HUES6 (cell line): ENCODE results near the gene SLC27A3.

ENCODE experiments used
- H3K27ac ChIP-seq: 2 replicates; pipeline ENCODE4 v1.7.0; 2013; ENCODE audit warnings: low read depth, mild to moderate bottlenecking, low read length, inconsistent platforms
- H3K27me3 ChIP-seq: 2 replicates; pipeline ENCODE4 v1.6.1; 2013; ENCODE audit warnings: low read length; ENCODE audit not compliant: control insufficient read depth, insufficient read depth
- H3K36me3 ChIP-seq: 2 replicates; pipeline ENCODE4 v1.6.1; 2013; ENCODE audit warnings: low read length; ENCODE audit not compliant: control insufficient read depth, insufficient read depth
- H3K4me1 ChIP-seq: 2 replicates; pipeline ENCODE4 v1.6.1; 2013; ENCODE audit warnings: low read length; ENCODE audit not compliant: control insufficient read depth, insufficient read depth
- H3K4me3 ChIP-seq: 2 replicates; pipeline ENCODE4 v1.5.1; 2013; ENCODE audit warnings: low read depth, low read length
- H3K9ac ChIP-seq: one replicate; pipeline ENCODE4 v1.6.1; 2013; ENCODE audit warnings: mild to moderate bottlenecking, low read length
- H3K9me3 ChIP-seq: 2 replicates; pipeline ENCODE4 v1.6.1; 2013; ENCODE audit warnings: low read depth, low read length; ENCODE audit not compliant: control insufficient read depth, insufficient read depth

SLC27A3 gene

DNA sequence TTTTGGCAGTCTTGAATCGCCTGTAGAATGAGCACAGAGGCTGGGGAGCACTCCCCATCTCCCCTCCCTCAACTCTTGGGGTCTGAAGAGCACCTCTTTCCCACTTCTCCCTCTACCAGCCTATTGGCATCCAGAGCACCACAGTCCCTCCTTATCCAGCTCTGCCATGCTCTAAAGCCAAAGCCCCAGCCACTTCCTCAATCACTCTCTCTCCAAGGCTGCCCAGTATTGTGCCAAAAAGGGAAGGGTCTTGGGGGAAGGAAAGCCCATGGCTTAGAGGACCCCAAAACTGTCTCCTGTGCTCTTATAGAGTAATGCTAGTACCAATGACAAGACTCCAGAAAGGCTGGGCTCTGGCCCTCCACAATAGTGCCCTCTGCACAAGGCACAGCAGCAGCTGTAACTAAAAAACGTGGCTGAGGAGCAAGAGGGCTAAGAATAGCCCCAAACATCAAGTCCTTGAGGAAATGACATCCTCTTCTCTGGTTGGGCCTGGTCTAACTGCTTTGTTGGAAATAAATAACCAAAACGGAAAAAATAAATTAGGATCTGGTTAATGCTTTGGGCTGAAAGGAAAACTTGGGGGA, 28.4 kb downstream of the SLC27A3 start:
- no peak overlapping the region for H3K9ac ChIP-seq

DNA sequence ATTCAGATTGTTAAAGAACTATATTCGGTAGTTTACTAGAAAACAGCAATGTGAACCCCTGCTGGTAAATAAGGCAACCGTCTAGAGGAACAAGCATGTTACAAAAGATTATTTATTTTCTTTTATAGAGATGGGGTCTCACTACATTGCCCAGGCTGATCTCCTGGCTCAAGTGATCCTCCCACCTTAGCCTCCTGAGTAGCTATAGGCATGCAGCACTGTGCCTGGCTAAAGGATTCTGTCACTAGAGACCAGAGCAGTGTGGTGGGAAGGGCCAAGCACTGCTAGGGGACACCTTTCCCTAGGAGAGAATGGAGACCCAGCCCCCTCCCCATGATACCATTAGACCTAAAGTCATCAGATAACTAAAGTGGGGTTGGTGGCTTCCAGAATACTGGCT, 28.9 kb downstream of the SLC27A3 start:
- Histone ChIP-seq H3K4me1 (no peaks in the 10 kb centered on the region), H3K4me3 (no peak overlapping the region), H3K9ac (no peak overlapping the region), H3K36me3 (peaks cover 22% of the 10 kb centered on the region), H3K9me3 (no peaks in the 10 kb centered on the region), H3K27me3 (no peaks in the 10 kb centered on the region), H3K27ac (no peak overlapping the region)

More for the DNA sequence above, 28.4 kb downstream of the SLC27A3 start:
- Histone ChIP-seq H3K27ac (no peak overlapping the region), H3K4me1 (no peaks in the 10 kb centered on the region), H3K4me3 (no peak overlapping the region), H3K27me3 (no peaks in the 10 kb centered on the region), H3K36me3 (peaks cover 18% of the 10 kb centered on the region), H3K9me3 (no peaks in the 10 kb centered on the region)

DNA sequence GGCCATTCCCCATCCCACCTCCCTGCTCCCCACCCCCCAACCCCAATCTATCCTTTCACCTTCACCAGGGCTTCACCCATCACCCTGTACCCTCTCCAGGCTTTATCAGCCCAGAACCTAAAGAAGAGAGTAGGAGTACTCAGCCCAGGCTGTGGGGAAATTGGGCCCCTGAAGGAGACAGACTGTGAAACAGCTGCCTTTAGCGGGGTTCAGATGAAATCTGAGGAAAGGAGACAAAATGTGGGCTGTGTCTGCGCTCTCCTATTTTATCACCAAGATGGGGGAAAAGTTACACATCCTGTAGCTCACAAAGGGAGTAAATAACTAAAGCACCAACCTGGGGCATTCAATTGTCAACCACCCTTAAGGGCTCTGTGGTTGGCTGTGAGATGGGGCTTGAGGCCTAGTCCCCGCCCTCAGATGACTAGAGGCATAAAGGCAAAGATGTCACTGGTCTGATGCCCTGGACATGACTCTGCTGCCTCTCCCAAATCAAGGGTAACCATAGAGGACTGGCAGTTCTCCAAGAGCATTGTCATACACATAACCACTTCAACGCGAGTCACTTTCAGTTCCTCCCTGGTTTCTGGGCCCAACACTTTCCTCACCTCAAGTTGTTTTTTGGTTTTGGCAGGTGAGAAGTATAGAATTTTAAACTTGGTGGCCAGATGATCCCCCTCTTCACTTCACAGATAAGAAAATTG, 30.0 kb downstream of the SLC27A3 start:
- Histone ChIP-seq H3K4me3 (no peak overlapping the region), H3K36me3 (peaks cover 29% of the 10 kb centered on the region), H3K9ac (no peak overlapping the region), H3K4me1 (no peaks in the 10 kb centered on the region), H3K27ac (no peak overlapping the region), H3K9me3 (no peaks in the 10 kb centered on the region), H3K27me3 (no peaks in the 10 kb centered on the region)

DNA sequence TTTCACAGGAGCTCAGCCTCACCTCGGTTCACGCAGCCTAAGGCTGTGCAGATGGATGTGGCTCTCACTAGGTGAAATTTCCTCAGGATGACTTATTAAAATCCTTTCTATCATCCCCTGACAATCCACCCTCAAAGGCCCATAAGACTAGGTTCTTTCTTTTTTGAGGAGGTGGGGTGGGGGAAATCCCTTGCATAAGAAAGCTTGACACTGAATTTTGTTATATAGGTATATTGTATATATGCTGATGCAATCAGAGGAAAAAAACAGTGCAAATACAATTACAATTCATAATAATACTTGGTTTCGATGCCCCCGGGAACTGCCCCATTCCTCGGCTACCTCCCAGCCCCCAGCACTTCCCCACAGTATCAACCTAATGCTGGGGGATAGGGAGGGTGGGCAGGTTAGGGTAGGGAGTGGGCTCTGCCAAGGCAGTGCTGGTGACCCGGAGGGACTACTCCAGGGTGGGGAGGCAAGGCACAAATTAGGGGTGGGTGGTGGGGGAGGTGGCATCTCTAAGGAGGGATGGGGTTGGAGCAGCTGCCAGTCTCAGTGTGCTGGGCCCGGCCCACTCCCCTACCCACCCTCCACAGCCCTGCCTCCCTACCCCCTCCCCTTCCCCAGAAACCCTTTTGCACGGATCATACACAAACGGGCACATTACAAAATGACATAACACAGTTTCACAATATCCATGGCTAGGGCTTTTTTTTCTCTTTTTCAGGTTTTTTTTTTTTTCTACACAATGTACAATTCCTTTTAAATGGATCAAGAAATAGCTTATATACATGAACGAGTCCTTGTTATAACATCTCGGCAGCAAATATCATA, 30.9 kb downstream of the SLC27A3 start:
- H3K9ac ChIP-seq: no peak overlapping the region
- H3K4me1 ChIP-seq: no peaks in the 10 kb centered on the region
- H3K4me3 ChIP-seq: no peak overlapping the region
- H3K27ac ChIP-seq: no peak overlapping the region
- H3K36me3 ChIP-seq: peaks cover 35% of the 10 kb centered on the region
- H3K27me3 ChIP-seq: no peaks in the 10 kb centered on the region
- no peaks in the 10 kb centered on the region for H3K9me3 ChIP-seq

DNA sequence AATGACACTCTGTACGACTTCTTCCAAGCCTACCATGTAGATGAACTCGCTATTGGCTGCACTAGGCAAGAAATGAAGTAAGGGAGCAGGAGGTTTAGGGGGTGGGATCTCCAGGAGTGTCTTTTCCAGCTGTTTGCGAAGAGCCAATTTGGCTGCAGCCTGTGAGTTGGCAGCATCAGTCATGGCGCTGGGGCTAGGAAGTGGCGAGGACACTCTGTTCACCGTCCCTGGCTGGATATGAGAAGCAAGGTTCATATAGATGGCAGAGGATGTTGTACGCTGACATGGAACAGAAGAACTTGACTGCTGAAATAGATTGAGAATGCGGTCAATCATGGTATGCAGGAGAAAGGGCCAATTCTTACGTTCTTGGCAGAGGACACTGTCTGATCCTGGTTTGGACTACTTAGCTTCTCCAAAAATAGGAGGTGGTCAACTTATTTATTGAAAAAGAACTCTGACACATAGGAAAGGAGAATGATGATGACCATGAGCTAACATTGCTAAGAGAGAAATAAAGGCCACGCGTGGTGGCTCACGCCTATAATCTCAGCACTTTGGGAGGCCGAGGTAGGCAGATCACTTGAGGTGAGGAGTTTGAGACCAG, 41.2 kb downstream of the SLC27A3 start:
- peaks cover 78% of the 10 kb centered on the region for H3K36me3 ChIP-seq

DNA sequence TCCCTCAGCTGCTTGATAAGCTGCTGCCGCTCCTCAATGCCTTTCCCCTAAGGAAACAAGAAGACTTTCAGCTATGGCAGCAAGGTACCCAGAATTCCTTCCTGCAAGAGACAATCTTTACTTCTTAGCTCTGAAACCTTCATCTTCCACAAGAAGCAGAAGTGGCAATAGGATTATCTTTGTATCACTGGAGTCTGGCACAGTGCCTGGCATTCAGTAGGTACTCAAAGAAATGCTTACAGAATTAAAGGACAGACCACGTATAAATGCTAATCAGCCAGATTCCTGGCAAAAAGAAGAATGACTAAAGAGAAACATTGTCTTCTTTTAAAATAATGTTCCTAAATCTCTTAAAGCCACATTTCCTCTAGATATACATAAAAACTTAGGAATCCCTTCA, 43.7 kb downstream of the SLC27A3 start:
- Histone ChIP-seq H3K9ac (no peak overlapping the region), H3K27ac (no peak overlapping the region), H3K4me1 (no peaks in the 10 kb centered on the region), H3K4me3 (no peak overlapping the region), H3K9me3 (no peaks in the 10 kb centered on the region), H3K36me3 (peaks cover 54% of the 10 kb centered on the region), H3K27me3 (no peaks in the 10 kb centered on the region)

More for the DNA sequence above, 41.2 kb downstream of the SLC27A3 start:
- Histone ChIP-seq H3K4me3 (no peak overlapping the region), H3K4me1 (no peaks in the 10 kb centered on the region), H3K27me3 (no peaks in the 10 kb centered on the region), H3K9ac (no peak overlapping the region), H3K27ac (no peak overlapping the region), H3K9me3 (no peaks in the 10 kb centered on the region)

DNA sequence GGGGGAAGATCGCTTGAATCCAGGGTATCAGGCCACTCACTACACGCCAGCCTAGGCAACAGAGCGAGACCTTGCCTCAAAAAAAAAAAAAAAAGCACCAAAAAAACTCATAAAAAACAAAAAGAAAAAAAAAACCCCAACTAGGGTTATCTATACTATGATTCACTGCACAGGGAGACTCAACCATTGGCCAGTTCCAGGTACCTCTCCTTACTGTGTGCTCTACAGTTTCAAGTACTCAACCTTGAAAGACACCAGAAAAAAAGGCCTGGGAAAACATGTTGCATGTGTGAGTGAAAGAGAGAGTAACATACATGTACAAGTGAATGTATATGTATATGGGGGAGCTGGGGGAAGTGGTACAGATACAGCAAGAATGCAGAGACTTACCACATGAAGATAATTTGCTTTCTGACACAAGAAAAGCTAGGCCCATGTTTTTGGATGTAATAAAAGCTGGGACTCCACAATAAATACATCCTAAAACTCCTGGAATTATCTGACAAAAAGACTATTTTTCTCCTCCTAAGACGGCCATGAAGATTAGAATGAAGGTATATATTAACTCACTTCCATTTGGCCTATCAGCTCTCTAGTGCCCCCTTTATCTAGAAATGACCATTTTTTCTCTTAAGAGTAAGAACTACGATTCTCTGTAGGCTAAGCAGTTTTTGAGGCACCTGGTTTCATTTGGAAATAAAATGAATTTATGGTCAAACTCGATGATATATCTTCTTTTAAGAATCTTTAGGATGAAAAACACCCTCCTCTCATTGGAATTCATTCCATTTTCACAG, 52.2 kb downstream of the SLC27A3 start:
- H3K4me3 ChIP-seq: no peak overlapping the region
- H3K36me3 ChIP-seq: peaks cover 30% of the 10 kb centered on the region
- no peaks in the 10 kb centered on the region for H3K4me1 ChIP-seq
- H3K9me3 ChIP-seq: no peaks in the 10 kb centered on the region
- H3K9ac ChIP-seq: no peak overlapping the region
- no peak overlapping the region for H3K27ac ChIP-seq
- no peaks in the 10 kb centered on the region for H3K27me3 ChIP-seq
